H54 (cell line): ENCODE data around the gene IKZF2.
A peak's percentile ranks its signal among the peaks of the same experiment; 100 is the strongest.

Source experiments
- DNase-seq: peaks from one replicate; pipeline ENCODE4 v3.0.0; 2011; ENCODE audit warnings: low spot score, mixed read lengths; ENCODE audit not compliant: insufficient read length
- FAIRE-seq: peaks from 3 replicates; lab custom pipeline; 2011; peaks lifted over from hg19 to GRCh38; lab: Jason Lieb, UNC
- POLR2A ChIP-seq: IDR thresholded peaks from 2 replicates; pipeline ENCODE4 v1.6.1; 2011; ENCODE audit warnings: low read depth, mild to moderate bottlenecking, low read length

Gene IKZF2

DNA sequence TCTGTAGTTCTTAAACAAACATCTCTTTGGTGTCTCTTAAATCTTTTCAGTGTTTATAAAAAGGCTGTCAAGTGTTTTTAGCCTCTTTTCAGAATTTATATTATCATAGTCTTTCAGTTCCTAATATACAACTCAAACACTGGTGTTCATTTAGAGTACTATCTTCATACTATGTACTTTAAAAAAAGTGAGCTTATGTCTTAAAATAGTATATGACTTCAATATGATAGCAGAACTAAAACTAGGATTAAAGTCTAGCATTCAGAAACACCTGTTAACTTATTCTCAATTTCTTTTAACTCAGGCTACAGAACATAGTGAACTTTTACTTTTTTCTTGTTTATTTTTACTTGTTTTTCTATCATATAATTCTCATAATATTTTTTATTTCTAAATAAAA, 14.7 kb upstream of the IKZF2 start:
- DNase-seq (no peak), FAIRE-seq (no peak)
- TF ChIP-seq POLR2A: no peak

DNA sequence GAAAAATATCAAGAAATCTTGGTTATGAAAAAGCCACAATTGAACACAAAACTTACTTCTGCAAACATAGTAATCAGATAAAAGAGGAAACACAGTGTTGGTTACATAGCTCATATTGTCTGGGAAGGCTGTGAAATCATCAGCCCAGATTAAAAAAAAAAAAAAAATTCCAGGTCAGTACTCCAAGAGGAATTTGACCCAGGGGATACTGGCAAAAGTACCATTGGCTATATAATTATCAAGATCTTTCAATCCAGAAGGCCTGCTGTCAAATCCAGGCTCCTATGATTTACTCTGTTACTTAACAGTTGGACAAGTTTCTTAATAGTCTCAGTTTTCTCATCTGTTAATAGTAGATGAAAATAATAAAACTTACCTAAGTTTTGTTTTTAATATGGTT, 12.9 kb upstream of the IKZF2 start:
- FAIRE-seq (no peak), DNase-seq (no peak)
- no peak for TF ChIP-seq POLR2A

DNA sequence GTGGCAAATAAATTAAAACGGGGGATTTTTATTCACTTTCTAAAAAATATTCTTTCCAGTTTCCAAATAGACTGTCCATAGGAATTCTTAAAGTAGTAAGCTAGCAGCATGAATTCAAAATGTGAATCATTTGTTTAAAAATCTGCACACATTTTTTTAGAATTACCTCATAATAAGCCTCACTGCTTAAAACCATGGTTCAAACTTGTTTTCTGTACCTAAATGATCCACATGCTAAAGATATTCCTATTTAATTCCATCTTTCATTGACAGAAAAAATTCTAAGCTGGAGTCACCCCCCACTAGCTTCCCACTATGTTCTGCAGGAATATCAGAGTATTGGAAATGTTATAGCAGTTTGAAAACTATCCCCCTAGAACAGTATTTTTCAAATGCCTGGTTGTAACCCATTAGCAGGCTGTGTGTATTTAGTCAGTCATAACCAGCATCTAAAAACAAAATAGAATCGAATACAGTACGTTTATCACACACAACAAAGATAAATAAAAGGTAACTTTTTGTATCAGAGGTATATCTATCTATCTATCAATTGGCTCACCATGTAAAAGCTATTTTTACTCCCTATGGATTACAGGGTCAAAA, 11.2 kb upstream of the IKZF2 start:
- TF ChIP-seq POLR2A: no peak
- peak; percentile 60 for FAIRE-seq
- DNase-seq: no peak

DNA sequence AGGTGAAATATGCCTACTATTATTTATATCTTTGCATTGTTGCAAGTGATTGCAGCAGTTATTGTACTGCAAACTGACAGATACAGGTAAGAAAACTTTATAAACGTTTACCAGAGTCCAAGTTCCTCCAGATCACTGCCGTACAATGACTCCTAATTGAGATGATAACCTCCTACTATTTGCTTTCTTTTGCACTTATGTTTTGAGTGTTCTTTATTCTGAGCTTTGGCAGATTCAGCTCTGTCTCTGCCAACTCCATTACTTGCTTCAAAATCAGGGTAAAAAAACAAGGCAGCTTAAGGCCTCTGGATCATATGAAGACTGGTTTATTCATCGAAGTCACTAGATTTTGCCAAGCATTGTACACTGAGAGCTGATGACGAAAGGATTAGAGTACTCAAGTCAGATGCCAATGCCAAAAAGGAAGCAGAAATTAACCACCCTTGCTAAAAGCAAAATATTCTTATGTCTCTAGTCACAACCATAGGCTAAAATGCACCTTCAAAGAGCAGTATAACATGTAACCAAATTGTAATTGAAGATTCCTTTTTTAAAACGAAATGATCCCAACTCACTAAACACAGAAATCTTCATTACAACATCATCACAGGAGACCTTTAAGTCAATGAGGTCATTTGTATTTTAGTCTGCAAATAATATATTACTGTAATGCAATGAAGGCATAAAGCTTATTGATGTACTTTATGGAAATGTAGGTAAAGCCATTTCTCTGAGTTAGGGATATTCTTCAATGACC, 10.5 kb upstream of the IKZF2 start:
- DNase-seq (no peak), FAIRE-seq (peak; percentile 71)
- no peak for TF ChIP-seq POLR2A

DNA sequence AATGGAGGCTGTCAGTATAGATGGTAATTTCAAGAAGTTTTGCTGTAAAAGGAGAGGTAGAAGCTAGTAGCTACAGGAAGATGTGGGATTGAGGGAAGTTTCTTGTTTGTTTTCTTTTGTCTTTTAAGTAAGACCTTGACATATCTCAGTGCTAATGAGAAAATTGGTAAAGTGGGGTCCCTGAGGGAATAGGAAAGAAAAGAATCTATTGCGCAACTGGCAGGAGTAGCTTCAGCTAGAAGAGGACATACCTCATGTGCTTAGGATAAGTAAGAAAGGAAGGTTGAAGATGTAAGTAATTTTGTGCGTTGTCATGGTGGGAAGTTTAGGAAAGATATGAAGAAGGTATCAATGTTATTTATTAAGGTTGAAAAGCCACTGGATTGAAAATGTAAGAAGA, 8.4 kb upstream of the IKZF2 start:
- DNase-seq (no peak), FAIRE-seq (no peak)
- no peak for TF ChIP-seq POLR2A

DNA sequence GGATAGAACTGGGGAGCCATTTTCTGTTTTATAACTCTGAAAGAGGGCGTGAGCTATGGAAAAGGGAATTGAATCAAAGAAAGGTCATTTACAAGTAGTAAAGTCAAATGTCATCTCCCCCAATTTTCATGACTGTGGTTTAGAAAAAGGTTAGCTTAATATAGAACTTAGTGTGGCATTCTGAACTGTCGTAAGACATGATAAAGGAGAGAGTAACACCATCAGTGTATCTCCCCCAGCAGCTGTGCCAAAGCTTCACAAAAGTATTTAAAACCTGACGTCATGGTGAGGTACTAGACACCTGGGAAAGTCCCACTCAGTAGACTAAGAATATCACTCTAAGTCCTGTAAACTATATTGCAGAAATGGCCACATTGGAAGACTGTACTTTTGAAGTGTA, 5.8 kb upstream of the IKZF2 start:
- DNase-seq: no peak
- no peak for FAIRE-seq
- TF ChIP-seq POLR2A: no peak

DNA sequence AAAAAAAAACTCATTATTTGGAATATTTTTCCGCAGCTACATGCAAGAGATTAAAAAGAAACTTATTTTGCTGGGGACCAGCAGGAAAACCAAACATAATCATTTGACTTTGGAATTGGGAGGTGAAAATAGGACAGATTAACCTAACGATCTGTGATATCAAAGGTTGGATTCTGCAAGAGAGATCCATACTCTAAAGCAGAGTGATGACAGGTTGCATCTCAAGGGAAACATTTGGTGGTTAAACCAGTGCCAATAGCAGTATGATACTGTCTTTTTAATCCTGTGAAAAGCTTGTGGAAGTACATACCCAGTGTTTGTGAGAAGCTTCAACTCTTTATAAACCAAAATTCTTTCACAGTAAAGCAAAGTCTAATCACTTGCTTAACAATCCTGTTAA, 5.3 kb upstream of the IKZF2 start:
- no peak for TF ChIP-seq POLR2A
- DNase-seq: no peak
- no peak for FAIRE-seq

DNA sequence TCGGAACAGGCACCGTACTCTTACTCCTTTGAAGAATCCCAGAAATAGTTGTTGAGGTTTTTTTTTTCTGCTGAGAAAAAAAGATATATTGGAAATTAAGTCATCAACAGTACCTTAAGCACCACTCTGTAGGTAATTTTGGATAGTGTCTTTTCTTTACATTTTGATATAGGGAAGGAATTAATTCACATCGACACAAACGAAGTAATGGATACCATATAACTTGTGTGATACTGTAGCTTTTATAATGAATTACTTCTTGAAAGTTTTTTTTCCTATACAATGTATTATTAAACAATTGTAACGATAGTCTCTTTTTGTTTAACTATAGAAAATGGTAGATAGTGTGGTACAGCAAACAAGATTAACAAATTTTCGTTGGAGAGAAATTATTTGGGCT, 1.5 kb upstream of the IKZF2 start:
- DNase-seq (no peak), FAIRE-seq (no peak)
- no peak for TF ChIP-seq POLR2A

DNA sequence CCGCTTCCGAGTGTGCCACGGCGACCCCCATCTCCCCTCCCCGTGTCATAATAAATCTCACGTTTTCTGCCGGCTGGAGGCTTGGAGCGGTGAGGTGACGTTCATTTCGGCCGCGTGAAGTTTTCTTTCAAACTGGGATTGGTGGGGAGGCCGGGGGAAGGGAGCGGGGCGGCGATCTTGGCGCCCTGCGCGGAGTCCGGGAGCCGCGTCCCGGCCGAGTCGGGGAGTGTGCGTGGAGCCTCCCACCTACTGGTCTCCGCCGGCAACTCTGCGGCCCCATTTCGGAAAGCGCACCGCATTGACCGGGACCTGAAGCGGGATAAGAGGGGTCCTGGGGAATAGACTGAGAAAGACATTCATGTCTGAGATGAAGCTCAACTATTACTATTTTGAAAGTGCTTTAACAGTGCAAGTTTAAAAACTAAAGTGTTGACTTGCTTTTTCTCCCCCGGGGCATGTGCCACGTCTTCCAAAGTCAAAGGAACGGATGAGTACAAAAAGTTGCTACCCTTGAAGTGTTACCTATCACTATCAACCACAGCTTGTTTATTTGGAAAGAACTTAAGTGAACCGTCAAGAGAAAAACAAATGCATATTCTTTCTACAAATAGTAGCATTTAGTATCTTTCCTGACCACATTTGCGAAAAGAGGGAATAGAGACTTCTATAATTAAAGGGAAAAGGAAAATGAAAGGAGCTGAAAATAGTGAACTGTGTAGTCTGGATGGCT, 818 bp upstream of the IKZF2 start:
- TF ChIP-seq POLR2A: no peak
- DNase-seq (peak; percentile 45), FAIRE-seq (peak; percentile 6)

DNA sequence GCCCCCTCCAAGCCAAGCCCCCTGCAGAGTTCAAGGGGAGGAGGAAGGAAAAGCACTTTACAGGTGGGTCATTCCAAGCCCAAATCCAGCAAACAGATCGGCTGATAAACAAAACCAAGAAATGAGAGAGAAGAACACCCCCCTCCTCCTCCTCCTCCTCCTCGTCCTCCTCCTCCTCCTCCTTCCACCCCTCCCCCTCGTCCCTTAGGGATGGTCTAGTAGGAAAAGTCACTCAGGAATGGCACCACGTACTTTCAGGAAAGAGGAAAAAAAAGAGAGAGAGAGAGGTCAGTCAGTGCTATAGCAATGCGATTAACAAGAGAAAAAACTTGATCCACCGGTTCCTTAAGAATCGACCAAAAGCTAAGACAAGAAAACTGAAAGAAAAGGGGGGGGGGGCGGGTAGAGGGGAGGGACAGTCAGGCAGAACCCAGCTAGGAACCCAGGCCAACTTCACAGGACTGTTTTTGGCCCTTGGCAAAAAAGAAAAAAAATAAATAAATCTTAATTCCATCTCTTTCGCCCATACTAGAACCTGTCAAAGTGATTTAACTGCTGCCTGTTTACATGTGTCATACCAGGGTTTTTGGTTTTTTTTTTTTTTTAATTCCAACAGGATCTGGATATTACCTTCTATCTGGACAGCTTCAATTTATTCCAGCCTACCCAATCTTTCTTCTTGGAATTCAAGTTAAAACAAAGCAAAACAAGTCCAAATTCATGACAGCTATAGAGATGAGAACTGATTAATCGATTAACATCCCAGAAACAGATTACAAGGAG, 906 bp downstream of the IKZF2 start:
- FAIRE-seq: no peak
- no peak for TF ChIP-seq POLR2A
- DNase-seq: no peak

DNA sequence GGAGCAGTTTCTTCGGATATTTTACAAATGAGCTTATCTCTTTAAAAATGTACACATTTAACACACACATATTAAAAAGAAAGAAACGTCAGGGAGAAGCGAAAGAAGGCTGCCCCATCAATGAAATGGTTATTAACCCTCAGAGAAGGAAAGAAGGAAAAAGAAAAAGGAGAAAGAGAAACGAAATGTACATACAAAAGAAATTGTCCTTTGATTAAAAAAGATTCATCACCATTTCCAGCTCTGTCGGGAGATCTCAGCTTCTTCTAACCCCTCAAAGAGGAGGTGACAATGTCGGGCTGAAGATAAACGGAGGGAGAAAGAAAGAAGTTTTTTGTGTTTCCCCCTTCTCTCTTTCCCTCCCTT, 1.5 kb downstream of the IKZF2 start:
- DNase-seq (no peak), FAIRE-seq (no peak)
- TF ChIP-seq POLR2A: no peak

DNA sequence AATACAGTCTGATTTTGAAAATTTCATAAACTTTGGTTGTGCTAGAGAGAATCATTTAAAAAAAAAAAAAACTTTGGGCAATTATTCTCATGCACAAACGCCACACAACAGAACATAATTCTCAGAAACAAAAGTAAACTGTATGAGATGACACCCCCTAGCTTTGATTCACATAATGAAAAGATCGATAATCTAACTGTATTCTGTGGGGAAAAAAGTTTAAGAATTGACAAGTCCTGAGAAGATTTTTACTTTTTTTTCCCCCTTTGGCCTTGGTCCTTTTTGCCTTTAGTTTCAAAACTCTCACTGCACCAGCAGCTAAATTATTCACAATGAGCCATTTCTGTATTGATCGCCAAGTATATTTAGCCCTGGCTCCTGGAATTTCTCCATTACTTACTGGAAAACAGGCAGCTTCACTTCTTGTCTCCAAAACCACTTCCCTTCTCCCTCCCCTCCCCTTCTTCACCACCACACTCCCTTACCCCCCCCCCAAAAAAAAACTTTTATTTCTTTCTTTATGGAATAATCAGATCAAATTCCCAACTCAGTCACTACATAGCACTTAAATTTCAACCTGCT, 2.0 kb downstream of the IKZF2 start:
- no peak for TF ChIP-seq POLR2A
- FAIRE-seq (peak; percentile 58), DNase-seq (no peak)

DNA sequence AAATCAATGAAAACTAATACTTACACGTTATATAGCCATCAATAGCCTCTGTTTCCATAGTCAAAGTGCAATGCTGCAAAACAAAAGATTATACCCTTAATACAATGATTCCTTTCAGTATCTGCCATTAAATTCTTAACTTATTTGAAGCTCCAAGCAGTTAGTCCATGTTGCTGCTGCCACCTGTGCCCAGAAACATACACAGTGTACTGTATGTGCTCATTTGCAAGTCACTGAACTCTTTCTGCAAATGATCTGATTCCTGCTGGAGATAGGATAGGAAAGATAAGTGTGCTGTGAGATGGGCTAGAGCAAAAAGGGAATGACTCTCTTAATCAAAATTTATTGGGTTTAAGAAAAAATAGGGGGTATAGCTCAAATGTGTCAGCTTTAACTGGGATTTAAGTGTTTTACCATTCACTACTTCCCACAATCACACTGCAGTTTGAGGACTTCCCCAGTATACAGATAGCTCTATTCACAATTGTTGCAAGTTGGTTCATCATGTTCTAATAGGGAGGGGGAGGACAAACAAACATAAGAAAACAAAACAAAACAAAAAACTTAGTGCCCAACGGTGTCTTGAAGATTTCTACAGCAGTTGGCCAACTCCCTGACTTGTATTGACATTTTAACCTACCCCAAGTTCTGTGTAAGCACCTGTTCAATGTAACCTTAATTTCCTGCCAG, 2.7 kb downstream of the IKZF2 start:
- peak; percentile 57 for FAIRE-seq
- no peak for TF ChIP-seq POLR2A
- no peak for DNase-seq
